NCI-H524 treated with DMSO at 0.1 percent for 48 hours (cell line): ENCODE data around the gene PDE4D.
"Not testable (repeated sequence)": the region's sequence is repeated elsewhere in the genome, so short reads cannot be mapped to it uniquely, and the experiment has no call there.

ENCODE experiments used
- DNase-seq: peaks from one replicate; lab custom pipeline; 2025; lab: John Stamatoyannopoulos, UW

Gene PDE4D

DNA sequence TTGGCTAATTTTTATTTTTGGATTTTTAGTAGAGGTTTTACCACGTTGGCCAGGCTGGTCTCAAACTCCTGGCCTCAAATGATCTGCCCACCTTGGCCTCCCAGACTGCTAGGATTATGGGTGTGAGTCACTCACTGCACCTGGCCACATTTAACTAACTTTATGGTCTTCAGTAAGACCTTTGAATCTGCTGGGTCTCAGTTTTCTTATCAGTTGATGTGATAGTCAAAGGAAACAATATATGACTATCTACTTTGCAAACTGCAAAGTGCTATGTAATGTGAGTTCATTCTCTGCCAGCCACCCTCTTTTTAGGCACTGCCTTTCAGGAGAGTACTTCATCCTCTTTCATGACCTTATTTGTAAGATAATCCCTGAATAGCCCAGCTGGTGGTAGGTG is 474.7 kb downstream of the PDE4D start:
- peak; percentile 39 for DNase-seq

DNA sequence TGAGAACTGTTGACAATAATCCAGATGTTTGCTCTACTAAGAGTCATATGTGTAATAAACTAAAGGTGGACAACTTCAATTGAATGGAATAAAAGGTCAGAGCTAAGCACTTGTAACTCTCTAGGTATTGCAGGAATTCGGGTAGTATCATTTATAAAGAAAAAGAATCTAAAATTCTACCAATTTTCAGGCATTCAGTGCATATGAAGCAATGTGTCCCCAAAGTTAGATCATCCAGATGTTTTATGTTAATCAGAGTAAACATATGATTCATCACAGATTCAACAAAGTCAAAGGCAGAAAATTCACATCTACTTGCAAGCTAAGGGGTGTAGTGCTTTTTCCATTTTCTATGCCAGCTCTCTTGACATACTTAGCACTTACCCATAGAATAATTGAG is 477.1 kb downstream of the PDE4D start:
- no peak for DNase-seq

DNA sequence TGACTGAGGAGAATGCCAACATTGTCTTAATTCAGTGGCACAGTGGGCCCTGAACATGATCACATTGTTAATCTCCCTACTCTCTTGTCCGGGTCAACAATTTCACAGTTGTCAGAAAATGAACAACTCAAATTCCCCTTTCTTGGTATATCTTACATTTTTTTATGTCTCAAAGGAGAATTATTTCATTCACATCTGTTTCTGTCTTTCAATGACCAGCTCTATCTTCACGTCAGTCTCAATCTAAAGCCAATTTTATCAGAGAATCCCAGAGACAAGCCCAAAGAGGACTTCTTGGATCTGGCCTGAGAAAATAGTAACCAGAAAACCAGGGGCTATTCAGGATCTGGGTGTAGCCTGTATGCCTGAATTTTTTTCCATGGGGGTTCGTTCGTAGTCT is 477.5 kb downstream of the PDE4D start:
- DNase-seq: no peak

DNA sequence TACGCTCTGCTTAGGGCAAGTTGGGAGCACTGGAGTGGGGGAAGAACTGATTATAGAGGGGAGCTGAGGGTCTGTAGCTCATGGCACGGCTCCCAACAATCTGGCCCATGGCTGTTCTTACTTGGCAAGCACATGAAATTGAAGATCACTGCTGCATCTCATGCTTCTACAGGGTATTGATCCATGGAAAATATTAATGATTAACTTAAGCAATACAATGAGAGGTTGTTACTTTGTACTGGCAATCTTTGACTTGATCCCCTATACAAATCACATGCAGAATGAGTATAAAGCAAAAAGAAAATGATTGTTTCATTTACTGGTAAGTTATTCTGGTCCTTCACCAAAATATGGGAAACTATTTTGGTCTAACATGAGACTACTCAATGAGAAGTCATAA is 481.1 kb downstream of the PDE4D start:
- DNase-seq: no peak

DNA sequence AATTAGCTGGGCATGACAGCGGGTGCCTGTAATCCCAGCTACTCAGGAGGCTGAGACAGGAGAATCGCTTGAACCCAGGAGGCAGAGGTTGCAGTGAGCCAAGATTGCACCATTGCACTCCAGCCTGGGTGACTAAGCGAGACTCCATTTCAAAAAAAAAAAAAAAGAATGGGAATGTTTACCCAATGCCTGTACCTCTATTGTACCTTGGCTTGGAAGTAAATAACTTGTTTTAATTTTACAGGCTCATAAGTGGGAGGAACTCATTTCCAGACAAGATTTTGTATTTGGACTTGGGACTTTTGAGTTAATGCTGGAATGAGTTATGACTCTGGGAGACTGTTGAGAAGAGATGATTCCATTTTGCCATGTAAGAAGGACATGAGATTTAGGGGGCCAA is 484.5 kb downstream of the PDE4D start:
- DNase-seq: not testable (repeated sequence)

DNA sequence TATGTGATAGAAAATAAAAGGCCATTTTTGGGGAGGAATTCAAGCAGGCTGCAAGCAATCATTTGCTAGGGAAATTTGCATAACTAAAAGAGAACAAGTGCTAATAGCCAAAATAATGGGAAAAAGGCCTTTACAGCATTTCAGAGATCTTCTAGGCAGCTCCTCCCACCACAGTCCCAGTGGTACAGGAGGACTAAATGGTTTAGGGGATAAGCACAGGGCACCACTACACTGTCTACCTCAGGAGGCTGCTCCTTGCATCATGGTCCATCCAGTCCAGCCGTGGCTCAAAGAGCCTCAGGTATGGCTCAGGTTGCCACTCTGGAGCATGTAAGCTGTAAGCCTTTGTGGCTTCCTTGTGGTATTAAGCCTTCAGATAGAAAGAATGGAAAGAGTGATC is 485.6 kb downstream of the PDE4D start:
- no peak for DNase-seq

DNA sequence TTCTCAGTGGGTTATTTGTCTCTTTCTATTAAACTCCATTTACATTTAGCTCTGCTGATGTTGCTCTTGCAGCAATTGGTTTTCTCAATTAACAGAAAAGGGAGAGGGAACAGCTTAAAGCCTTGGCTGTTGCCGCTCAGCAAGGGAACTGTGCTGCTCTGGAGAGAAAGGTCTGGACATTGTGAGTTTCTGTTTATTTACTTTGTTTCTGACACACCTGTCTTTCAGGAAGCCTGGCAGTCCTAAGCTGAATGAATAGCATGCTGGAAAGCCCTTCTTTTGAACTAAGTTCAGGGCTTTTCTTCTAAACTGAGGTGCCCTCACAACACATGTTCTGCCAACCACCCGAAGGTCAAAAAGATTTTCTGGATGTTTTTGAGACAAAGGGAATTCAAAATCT is 491.9 kb downstream of the PDE4D start:
- no peak for DNase-seq

DNA sequence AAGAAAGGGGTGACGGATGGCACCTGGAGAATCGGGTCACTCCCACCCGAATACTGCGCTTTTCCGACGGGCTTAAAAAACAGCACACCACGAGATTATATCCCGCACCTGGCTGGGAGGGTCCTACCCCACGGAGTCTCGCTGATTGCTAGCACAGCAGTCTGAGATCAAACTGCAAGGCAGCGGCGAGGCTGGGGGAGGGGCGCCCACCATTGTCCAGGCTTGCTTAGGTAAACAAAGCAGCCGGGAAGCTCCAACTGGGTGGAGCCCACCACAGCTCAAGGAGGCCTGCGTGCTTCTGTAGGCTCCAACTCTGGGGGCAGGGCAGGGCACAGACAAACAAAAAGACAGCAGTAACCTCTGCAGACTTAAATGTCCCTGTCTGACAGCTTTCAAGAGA is 498.6 kb downstream of the PDE4D start:
- not testable (repeated sequence) for DNase-seq

DNA sequence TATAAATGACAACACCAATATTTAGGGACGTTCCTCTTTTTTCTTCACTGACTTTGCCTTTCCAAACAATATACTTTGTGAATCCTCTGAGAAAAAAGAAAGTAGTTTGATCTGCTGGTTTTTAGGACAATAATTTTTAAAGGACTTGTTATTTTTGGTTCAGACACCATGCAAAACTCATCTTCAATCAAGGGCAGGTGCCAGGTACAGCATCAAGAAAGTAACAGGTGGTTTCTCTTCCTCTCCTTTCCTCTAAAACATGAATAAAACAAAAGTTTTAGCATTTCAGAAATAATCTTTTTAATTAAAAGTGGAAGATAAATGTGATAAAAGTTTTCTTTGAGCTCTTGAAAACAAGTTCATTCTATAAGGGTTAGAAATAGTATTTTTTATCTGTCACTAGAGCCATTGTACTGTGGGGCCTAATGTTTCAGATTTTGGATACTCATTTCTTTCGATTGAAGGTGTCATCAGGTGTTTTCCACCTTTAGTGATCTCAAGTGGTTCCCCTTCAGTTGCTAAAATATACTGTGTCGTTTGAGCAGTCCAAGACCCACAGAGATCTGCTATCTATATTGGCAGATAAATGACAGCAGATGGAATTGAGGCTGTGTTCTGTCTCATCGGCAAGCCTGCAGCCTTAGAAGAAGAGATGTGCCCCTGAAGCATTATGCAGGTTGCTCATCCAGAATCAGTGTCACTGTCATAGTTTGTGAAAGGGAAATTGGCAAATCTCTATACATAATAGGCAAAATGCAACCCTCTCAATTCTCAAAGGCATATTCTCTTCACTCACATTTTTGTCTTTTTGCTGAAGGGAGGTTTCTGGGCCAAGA is 499.7 kb downstream of the PDE4D start:
- DNase-seq: no peak

DNA sequence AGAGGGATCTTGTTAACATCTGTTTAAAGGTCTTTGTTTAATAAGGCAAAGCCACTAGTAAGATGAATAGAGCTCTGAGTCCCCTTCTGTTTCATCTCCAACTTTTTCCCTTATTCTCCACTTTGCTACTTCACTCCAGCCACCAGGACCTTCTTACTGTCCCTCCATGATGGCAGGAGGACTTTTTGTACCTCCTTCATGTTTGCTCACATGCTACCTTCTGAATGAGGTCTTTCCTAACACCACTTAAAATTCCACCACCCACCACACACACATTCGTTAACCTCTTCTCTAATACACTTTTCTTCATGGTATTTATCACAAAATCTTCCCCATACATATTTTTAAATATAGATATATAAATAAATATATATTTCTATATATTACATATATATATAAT is 501.9 kb downstream of the PDE4D start:
- DNase-seq: no peak

DNA sequence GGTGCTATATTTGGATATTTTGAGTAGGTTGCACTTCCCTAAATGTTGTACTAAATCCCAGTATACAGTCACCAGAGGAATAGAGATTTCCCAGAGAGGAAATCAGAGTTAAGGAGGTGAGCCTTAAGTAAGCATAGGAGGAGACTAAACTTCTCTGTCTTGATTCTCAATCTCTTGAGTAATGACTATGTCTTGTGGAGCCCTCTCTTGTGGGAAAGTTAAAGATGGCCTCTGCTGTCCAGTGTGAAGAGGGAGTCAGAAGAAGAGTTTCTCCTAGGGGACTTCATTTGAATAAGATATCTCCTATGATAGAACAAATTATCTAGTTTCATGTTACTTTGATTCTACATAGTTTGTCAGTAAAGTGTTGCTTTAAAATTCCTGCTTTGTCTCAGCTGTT is 502.5 kb downstream of the PDE4D start:
- DNase-seq: no peak

DNA sequence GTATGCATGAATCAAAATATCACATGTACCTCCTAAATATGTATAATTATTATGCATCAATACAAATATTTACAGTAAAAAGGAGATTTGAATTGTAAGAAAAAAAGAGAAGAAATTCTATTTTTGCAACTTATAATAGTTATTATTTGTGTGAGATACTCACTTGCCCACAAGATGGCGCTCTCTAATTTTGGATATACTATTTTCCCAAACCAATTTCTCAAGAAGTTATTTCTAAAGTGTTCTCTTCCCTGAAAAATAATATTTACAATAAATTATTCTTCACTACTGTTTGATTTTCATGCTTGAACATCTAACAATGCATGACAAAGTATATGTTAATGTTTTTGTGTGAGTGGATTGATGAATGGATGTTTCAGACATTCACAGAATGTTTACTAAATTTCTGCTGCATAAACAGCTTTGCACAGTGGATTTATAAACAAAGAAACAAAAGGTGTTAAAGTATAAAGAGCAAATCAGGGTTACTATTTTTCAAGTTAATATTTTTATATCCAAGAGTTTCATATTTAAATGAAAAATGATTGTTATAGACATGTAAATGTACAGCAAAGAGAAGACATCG is 503.4 kb downstream of the PDE4D start:
- no peak for DNase-seq

DNA sequence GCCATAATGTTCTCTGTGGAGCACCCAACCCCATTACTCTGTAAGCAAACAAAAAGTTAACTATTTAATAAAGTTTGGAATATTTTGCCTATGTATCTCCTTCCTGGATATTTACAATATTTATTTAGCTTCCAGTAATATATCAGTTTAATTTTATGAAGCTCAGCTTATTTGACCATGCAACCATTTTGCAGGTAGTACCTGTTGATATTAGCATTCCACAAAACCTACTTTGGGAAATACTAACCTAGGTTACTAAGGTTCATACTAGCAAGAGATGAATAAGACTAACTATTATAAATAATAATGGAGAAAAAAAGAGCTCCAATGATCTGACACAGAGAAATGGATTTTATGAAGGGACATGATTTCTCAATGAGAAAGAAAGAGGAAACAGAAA is 506.4 kb downstream of the PDE4D start:
- DNase-seq: no peak

DNA sequence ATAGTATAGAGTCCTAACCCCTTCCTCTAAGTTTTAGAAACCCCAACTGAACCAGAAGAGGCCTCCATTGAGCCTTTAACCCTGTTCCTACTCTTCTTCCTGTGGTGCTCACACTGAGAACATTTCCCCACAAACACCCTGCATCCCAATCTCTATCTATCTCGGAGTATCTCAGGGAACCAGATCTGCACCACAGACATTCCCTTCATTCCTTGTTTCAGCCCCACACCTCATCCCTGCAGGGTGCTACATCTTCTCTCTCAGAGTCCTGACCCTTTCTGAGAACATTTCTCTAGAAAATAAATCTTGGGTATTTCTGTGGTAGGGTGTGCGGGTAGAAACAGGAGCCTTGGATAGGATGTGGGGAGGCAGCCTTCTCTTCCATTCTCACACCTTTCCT is 507.8 kb downstream of the PDE4D start:
- DNase-seq: no peak

DNA sequence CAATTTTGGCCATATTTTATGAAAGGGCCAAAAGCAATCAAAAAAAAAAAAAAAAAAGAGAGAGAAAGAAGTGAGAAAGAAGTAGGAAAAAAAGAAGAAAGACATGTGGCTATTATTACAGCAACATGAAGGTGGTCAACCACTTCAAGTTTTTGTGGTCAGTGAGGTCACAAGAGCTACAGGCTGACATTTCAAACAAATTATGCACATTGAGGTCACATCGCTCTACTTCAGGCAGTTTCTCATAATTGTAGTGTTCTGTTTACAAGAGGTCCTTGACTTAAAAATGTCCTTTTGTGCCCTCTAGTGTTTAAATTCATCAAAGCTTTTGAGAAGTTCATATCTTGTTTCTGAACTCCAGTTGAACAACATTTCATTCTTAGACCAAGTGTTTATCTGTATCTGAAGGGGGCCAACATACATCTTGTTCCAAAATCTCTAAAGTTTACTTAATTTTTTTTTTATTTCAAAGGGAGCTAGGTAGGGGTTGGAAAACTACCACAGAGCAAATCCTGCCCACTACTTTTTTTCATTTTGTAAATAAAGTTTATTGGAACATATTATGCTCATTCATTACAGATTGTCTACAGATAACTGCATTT is 513.1 kb downstream of the PDE4D start:
- DNase-seq: peak; percentile 57

DNA sequence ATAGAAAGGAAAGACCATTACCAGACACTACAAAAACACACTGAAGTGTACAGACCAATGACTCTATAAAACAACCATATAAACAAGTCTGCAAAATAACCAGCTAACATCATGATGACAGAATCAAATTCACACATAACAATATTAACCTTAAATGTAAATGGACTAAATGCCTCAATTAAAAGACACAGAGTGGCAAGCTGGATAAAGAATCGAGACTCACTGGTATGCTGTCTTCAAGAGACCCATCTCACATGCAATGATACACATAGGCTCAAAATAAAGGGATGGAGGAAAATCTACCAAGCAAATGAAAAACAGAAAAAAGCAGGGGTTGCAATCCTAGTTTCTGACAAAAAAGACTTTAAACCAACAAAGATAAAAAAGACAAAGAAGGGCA is 519.5 kb downstream of the PDE4D start:
- DNase-seq: not testable (repeated sequence)

DNA sequence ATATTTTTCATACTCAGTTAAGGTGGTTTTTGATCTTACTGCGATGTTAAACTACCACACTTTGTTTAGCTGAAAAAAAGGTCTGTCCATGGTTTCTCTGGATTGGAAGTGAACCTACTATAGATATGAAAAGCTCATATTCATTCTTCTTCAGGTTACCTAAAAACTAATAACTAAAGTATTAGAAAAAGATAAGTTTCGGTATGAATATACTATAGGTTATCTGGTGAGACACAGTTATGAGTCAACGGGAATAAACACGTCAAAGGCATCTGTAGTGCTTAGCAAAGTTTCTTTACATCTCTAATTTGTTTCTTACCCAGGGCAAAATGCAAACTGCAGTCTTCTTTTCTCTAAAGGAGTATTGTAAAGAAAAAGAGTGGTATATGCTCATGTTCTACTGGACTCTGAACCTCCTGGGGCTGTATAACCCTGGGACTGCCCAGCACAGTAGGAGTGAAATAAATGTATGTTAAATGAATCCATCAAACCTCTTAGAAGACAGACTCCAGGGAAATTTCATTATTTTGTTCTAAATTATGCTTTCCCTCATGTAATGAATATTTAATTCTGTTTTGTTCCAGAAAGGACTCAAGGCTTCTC is 521.9 kb downstream of the PDE4D start:
- no peak for DNase-seq

DNA sequence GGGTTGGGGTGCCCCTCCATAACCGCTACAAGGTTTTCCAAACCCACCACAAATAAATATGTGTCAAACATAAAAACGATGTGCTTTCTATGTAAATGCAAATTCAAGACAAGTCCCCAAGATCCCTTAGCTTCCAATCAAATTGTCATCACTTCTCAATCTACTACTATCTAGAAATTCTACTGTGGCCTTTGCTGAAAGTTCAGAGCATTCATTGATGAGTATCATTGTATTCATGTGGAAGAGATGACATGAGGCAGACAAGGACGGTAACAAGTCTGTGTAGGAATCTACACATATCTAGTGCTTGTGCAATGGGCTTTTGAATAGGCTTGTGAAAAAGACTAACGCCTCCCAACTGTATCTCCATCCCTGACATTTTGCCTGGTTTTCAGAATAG is 524.6 kb downstream of the PDE4D start:
- DNase-seq: no peak

DNA sequence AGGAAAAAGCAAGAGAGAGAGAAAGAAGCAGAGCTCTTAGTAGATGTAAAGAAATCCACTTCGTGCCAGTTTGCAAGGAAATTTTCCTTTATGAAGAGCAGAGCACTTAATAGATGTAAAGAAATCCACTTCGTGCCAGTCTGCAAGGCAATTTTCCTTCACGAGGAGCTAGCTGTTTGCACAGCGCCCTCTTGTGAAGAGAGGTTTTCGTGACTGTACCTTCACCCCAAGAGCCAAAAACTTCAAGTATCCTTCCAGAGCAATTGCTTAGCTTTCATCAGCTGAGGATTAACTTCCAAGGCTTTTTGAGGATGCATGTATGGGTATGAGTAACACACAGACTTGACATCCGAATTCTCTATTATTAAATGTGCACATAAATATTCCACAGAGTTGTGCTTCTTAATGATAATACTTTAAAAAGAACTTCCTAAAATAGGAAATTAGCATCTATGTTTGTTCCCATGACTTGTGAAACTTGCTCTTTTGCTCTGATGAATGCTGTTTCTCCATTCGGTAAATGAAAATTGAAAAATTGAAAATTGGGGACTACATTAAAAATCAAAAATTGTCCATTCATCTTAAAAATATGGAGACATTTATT is 525.6 kb downstream of the PDE4D start:
- DNase-seq: no peak

DNA sequence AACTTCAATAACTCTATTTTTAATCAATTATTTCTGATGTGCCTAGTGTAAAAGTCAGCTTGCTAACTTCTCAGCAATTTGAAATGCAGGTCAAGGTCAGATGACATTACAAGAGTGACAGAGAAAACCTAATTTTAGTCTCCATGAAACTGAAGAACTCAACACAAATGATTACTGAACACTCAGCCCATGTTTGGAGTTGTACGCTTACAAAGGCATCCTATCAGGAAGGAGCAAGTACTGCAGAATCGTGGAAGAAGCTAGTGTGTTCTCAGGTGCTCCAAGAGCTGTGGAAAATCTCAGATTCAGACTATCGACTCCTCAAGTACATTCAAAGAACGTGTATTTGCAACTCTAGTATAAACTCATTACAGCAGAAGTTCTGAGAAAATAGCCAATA is 526.7 kb downstream of the PDE4D start:
- no peak for DNase-seq

DNA sequence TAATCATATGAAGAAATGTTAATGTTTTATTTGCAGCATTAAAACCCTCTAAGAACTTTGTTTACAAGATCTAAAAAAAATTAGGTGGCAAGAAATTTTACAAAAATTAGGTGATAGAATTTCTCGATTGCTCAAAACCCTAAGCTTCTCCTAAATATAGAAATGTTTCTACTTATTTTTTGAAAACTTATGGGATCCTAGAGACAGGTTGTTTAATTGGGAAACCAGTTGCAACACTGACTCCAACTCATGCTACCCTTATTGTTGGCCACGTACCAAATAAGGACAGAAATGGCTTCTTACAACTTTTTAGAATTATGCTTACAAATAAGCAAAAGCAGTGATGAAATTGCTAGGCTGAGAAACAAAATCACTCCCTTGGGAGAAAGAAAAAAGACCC is 531.1 kb downstream of the PDE4D start:
- DNase-seq: no peak

DNA sequence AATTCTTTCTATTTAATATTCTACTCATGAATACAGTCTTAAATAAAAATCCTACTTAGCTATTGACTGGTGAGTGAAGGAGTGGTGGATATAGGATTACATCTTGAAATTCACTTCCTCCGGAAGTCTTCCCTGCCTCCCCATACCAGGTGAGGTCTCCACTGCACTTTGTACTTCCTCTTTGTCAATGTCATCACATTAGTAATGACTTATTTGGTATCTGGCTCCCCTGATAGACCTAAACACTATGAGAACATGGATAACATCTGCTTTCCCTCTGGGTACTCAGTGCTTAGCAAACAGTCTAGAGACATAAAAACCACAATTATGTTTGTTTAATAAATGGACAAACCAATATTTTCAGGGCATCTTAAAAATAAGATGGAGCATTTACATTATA is 532.1 kb downstream of the PDE4D start:
- DNase-seq: no peak

DNA sequence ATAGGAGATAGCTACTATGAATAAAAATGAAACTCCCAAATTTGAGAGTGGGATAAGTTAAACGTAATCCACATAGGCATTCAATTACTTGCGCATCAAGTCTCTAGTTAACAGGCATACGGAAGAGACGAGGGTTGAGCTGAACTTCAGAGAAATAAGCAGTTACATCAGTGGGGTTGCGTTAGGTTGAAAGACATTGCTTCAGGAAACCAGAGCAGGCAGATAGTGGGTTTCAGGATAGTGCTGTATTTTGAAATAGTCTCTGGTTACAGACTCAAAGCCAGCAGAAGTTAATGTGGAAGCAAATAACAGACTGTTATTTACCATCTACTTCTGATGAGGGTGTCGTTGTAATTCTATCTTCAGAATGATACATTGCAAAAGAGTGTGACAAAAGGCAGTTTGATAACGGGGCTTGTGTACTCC is 533.4 kb downstream of the PDE4D start:
- DNase-seq: no peak
